ENCODE data around the gene ZNF563.

GRCh38 chr19:12353375-12353774 lies 19.9 kb upstream of the ZNF563 start:
- TF ChIP-seq FOXK2 (IDR thresholded peaks at IDR 0.05) (no peak), FOXA1 (IDR thresholded peaks at IDR 0.05) (no peak), ARNT (IDR thresholded peaks at IDR 0.05) (no peak), ELF4 (IDR thresholded peaks at IDR 0.05) (no peak), FOXM1 (IDR thresholded peaks at IDR 0.05; ENCODE audit: borderline replicate concordance) (no peak), SP1 (IDR thresholded peaks at IDR 0.05) (no peak), LEF1 (IDR thresholded peaks at IDR 0.05; ENCODE audit: borderline replicate concordance) (no peak), SUZ12 (IDR thresholded peaks at IDR 0.05) (no peak)

Data from HEK293T (cell line).